K562 (cell line): ENCODE measurements around the gene HEG1. TPM values are rescaled to one million over a fixed set of nuclear protein-coding genes. Genes with fewer than 3 reads are reported as not detected.

Source experiments
- ATAC-seq: fragments of 200-7000 bp; cut with Tn5 transposase; 3 replicates; pipeline ENCODE4 v1.9.1; 2020; ENCODE audit warnings: moderate library complexity
- BruUV-seq: library from RNA; stranded (reverse); fragments of 400-500 nt; replicated peaks from 2 replicates; lab custom pipeline; 2021; lab: Mats Ljungman, UMichigan
- CTCF ChIA-PET: fragments of 300-600 bp; formaldehyde crosslinking; extraction: SDS; loops from one replicate; lab custom pipeline; 2021; ENCODE audit warnings: low intra/inter-chr PET ratio; lab: Yijun Ruan, JAX
- POLR2A ChIA-PET: fragments of 300-600, 350-650 bp; sonication (Branson Sonifier 250); formaldehyde crosslinking; extraction: SDS; loops from one replicate; lab custom pipeline; 2021; ENCODE audit warnings: antibody characterized with exemption, inconsistent platforms; lab: Yijun Ruan, JAX
- DNase-seq, 4 experiments: peaks; one replicate each; pipeline versions ENCODE4 v3.0.0 to v3.0.0-alpha.2; 2011 to 2018; ENCODE audit warnings: low spot score in 3 of 4, mixed read lengths in 3 of 4; ENCODE audit errors: extremely low read depth in 1 of 4
- FAIRE-seq: peaks from 2 replicates; lab custom pipeline; 2011; peaks lifted over from hg19 to GRCh38; lab: Jason Lieb, UNC
- H2AFZ ChIP-seq: 2 replicates; pipeline ENCODE4 v1.6.0; 2011; ENCODE audit warnings: low read depth, low read length, control low read depth, inconsistent platforms
- H3K27ac ChIP-seq: fragments of 200-600 bp; 3 replicates; pipeline ENCODE4 v1.8.0; 2011; ENCODE audit warnings: low read depth, mild to moderate bottlenecking, control low read depth, inconsistent platforms, low read length, moderate library complexity, mixed read lengths; ENCODE audit errors: extremely low read depth
- H3K27me3 ChIP-seq, 2 experiments: fragments of 300-600 bp in 1 of 2; 2 replicates in 1 of 2; 3 replicates in 1 of 2; pipeline versions ENCODE4 v1.6.0 to v1.8.0; 2011; ENCODE audit warnings: inconsistent platforms in 2 of 2, low read length in 2 of 2, mild to moderate bottlenecking in 1 of 2, mixed read lengths in 1 of 2, moderate library complexity in 1 of 2; ENCODE audit not compliant: control insufficient read depth in 2 of 2, insufficient read depth in 2 of 2
- H3K36me3 ChIP-seq: fragments of 300-600 bp; 3 replicates; pipeline ENCODE4 v1.8.0; 2011; ENCODE audit warnings: mild to moderate bottlenecking, low read length, inconsistent platforms; ENCODE audit not compliant: control insufficient read depth, insufficient read depth
- H3K4me1 ChIP-seq, 2 experiments: fragments of 200-600 bp in 1 of 2; replicated peaks in 1 of 2; 2 replicates in 1 of 2; 3 replicates in 1 of 2; pipeline versions ENCODE4 v1.5.1 to v1.8.0; 2011; ENCODE audit warnings: inconsistent platforms in 2 of 2, low read length in 2 of 2, mild to moderate bottlenecking in 1 of 2, mixed read lengths in 1 of 2, moderate library complexity in 1 of 2; ENCODE audit not compliant: control insufficient read depth in 2 of 2, insufficient read depth in 2 of 2
- H3K4me2 ChIP-seq: 2 replicates; pipeline ENCODE4 v1.6.1; 2011; ENCODE audit warnings: low read length, control low read depth, inconsistent platforms, mixed read lengths; ENCODE audit not compliant: insufficient read depth
- H3K4me3 ChIP-seq: fragments of 200-600 bp; sonication (generic), shearing (Covaris generic); 2 replicates; pipeline ENCODE4 v1.5.1; 2016; ENCODE audit warnings: control low read depth, inconsistent platforms
- H3K79me2 ChIP-seq: fragments of 200-600 bp; 3 replicates; pipeline ENCODE4 v1.8.0; 2011; ENCODE audit warnings: low read length, inconsistent platforms; ENCODE audit not compliant: control insufficient read depth, insufficient read depth
- H3K9ac ChIP-seq, 2 experiments: 2 replicates each; pipeline versions ENCODE4 v1.6.0 to v1.6.1; 2011; ENCODE audit warnings: low read depth in 2 of 2, low read length in 2 of 2, control low read depth in 1 of 2, inconsistent platforms in 1 of 2, mild to moderate bottlenecking in 1 of 2, mixed read lengths in 1 of 2; ENCODE audit not compliant: insufficient read depth in 1 of 2
- H3K9me1 ChIP-seq: one replicate; pipeline ENCODE4 v1.6.0; 2011; ENCODE audit warnings: inconsistent platforms, mild to moderate bottlenecking, low read length, moderate library complexity; ENCODE audit not compliant: control insufficient read depth, insufficient read depth
- H3K9me3 ChIP-seq: replicated peaks from 2 replicates; pipeline ENCODE4 v1.5.1; 2011; ENCODE audit warnings: low read depth, low read length, inconsistent platforms; ENCODE audit not compliant: control insufficient read depth, insufficient read depth
- H4K20me1 ChIP-seq: replicated peaks from 2 replicates; pipeline ENCODE4 v1.6.1; 2011; ENCODE audit warnings: low read length, inconsistent platforms, mixed read lengths; ENCODE audit not compliant: control insufficient read depth, insufficient read depth
- ARNT ChIP-seq, 2 experiments: fragments of 450-650 bp; IDR thresholded peaks; 2 replicates each; pipeline ENCODE4 v1.6.1; 2016; ENCODE audit warnings: mild to moderate bottlenecking in 1 of 2
- CHCHD3 ChIP-seq: fragments of 250-450 bp; sonication (Bioruptor Pico); IDR thresholded peaks from 2 replicates; pipeline ENCODE4 v2.1.2; 2022; ENCODE audit warnings: mild to moderate bottlenecking
- CTBP1 ChIP-seq: fragments of 450-650 bp; IDR thresholded peaks from 2 replicates; pipeline ENCODE4 v1.6.1; 2016; ENCODE audit warnings: borderline replicate concordance
- CXXC5 ChIP-seq: fragments of 250-450 bp; sonication (Bioruptor Pico); IDR thresholded peaks from 2 replicates; pipeline ENCODE4 v1.8.0; 2022; ENCODE audit warnings: inconsistent platforms, mild to moderate bottlenecking, moderate library complexity
- DLX4 ChIP-seq: fragments of 250-450 bp; sonication (Bioruptor Pico); IDR thresholded peaks from 2 replicates; pipeline ENCODE4 v1.6.1; 2021; ENCODE audit warnings: mild to moderate bottlenecking
- MAZ ChIP-seq, 2 experiments: fragments of 450-650 bp in 1 of 2; sonication (generic) in 1 of 2; formaldehyde crosslinking; IDR thresholded peaks in 1 of 2; conservative IDR thresholded peaks in 1 of 2; 2 replicates each; pipeline versions ENCODE4 v1.4.0 to v1.5.0; 2020; ENCODE audit warnings: mild to moderate bottlenecking in 1 of 2, missing genetic modification reagents in 1 of 2
- RBM14 ChIP-seq: fragments of 200-400 bp; formaldehyde crosslinking; IDR thresholded peaks from 2 replicates; pipeline ENCODE4 v1.6.1; 2018; ENCODE audit warnings: low read depth, mild to moderate bottlenecking, low read length, moderate library complexity, borderline replicate concordance; ENCODE audit not compliant: insufficient read depth
- TCF3 ChIP-seq: sonication (generic); formaldehyde crosslinking; IDR thresholded peaks from 2 replicates; pipeline ENCODE4 v1.4.0; 2020; ENCODE audit warnings: mild to moderate bottlenecking, missing genetic modification reagents
- ZKSCAN3 ChIP-seq: fragments of 250-450 bp; sonication (Bioruptor Pico); IDR thresholded peaks from 2 replicates; pipeline ENCODE4 v1.4.0; 2020
- ZNF395 ChIP-seq: fragments of 200-800 bp; sonication (Bioruptor generic); IDR thresholded peaks from 2 replicates; pipeline ENCODE4 v1.6.1; 2017; ENCODE audit warnings: missing genetic modification characterization, missing compliant biosample characterization
- ZNF830 ChIP-seq: fragments of 250-450 bp; sonication (Bioruptor Pico); IDR thresholded peaks from 2 replicates; pipeline ENCODE4 v1.5.0; 2021; ENCODE audit warnings: mild to moderate bottlenecking
- WGBS: fragments of 100-300 bp; shearing (Covaris generic); methylation state at CpG from one replicate; pipeline ENCODE4 v1.1.6; 2016; ENCODE audit warnings: low coverage, mixed read lengths; ENCODE audit not compliant: insufficient coverage; ENCODE audit errors: missing lambda C conversion rate; 5-methylcytosine and 5-hydroxymethylcytosine counted together
- in situ Hi-C: fragments of 300-500 bp; cut with MboI; formaldehyde crosslinking; loops from 4 replicates; pipeline ENCODE4 v1.15.0; 2018; ENCODE audit warnings: inconsistent platforms, mixed read lengths
- intact Hi-C: fragments of 100-400 bp; cut with micrococcal nuclease; formaldehyde crosslinking; loops from 2 replicates; pipeline ENCODE4 v1.14.2; 2022
- polyA plus RNA-seq, 8 experiments: library from polyadenylated mRNA; depleted of rRNA in 4 of 8; stranded (reverse) in 5 of 8; unstranded in 3 of 8; fragments of >200 nt; fragmentation: Nextera tagmentation in 2 of 8; fragmentation: Illumina TruSeq in 1 of 8; extraction: Ambion mirVana in 2 of 8; extraction: Trizol in 1 of 8; gene quantifications; 2 replicates each; pipeline versions ENCODE4 v1.2.1 to v1.2.3, GENCODE V29; 2011 to 2014; ENCODE audit warnings: inconsistent platforms in 1 of 8, missing spikeins in 1 of 8
- total RNA-seq, 7 experiments: library from RNA; depleted of rRNA in 6 of 7; stranded (reverse); fragments of >200 nt in 6 of 7; fragmentation: Illumina TruSeq in 2 of 7; extraction: Trizol in 2 of 7; gene quantifications; 2 replicates each; pipeline versions ENCODE4 v1.2.1 to v1.2.3, GENCODE V29; 2011 to 2021; ENCODE audit warnings: low replicate concordance in 1 of 7
- TF ChIP-seq, protein P1 (sequence below): fragments of 200-800 bp; sonication (Bioruptor generic); IDR thresholded peaks from 2 replicates; pipeline ENCODE4 v1.6.1; 2017; ENCODE audit warnings: missing genetic modification characterization, missing compliant biosample characterization

The HEG1 gene
- total and polyA plus RNA-seq, 9 of the 15 experiments (the other 6 are each of a cell fraction or from before 2014, with no cell fraction given): 0.24 TPM; not detected in 8

DNA sequence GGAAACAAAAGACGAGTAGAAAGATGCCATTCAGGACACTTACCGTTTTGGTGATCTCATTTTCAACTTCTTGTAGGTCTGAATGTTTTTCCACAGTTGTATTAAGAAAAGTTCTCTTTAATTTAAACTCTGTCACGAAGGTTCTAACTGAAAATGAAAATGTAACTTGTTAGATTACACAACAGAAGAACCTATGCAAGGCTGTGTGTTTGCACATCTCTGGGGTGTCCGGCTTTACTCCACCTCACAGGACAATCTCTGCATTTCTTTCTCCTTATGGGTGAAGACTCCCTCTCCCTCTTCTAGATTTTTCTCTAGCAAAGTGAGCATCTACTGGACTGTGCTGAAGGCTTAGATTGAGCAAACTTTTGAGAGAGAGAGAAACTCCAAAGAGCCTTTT lies 50.6 kb downstream of the HEG1 start:
- ATAC-seq (no peak), DNase-seq (no peak), FAIRE-seq (no peak)
- 8% methylated on average over 4 of the region's 4 CpGs for WGBS
- no peak overlapping the region for H3K4me3 ChIP-seq
- no peaks in the 10 kb centered on the region; the same call in 1 of the 2 replicates for H3K9me3 ChIP-seq
- no peaks in the 10 kb centered on the region for H3K4me1 ChIP-seq
- no peak overlapping the region for H2AFZ ChIP-seq
- CTCF ChIA-PET: no interaction called here
- no peaks in the 10 kb centered on the region for H3K36me3 ChIP-seq
- TF ChIP-seq TCF3 (CRISPR knock-in tag) (no peak), DLX4 (no peak)
- BruUV-seq: no TSS peak
- H3K27me3 ChIP-seq: peaks cover 14 to 20% of the 10 kb centered on the region in 2 experiments
- H3K27ac ChIP-seq: no peak overlapping the region
- H3K9ac ChIP-seq: no peak overlapping the region
- H3K9me1 ChIP-seq: no peaks in the 10 kb centered on the region
- POLR2A ChIA-PET: no interaction called here
- in situ Hi-C loops (no loop called here), intact Hi-C loops (no loop called here)
- H3K79me2 ChIP-seq: no peaks in the 10 kb centered on the region
- no peaks in the 10 kb centered on the region for H4K20me1 ChIP-seq
- no peak overlapping the region for H3K4me2 ChIP-seq

DNA sequence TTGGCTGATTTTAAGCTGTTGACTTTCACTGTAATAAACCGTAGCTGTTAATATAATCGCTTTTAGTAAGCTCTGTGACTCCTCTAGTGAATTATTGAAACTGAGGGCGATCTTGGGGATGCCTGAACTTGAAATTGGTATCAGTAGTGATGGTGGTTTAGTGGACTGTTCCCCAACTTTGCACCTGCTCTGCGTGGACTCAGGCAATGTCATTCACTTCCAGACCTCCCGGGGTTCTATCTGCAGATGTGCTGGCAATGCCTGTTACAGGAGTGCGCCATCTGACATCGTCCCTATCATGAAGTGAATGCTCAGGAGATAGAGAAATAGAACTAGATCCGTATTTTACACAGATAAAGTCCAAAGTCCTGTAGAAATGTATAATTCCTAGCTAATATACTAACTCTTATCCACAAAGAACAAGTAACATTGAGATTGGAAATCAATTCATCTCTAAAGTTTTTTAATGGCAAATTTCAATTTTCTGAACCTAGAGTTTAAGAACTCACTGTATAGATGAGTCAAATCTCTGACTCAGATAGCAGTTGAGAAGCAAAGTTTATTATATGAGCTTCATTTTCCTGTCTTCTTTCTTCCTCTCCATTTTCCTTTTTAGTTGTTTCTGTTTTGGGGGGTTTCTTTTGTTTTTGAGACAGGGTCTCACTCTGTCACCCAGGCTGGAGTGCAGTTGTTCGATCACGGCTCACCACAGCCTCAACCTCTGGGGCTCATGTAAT lies 51.8 kb downstream of the HEG1 start:
- no peak for FAIRE-seq
- POLR2A ChIA-PET: interaction anchor here (0.6 kb wide), 1 partner anchor 120 kb away, joined by 3 read pairs; no protein-coding TSS in a partner anchor
- no peak for TF ChIP-seq ZKSCAN3 (CRISPR knock-in tag)
- TF ChIP-seq CHCHD3 (CRISPR knock-in tag): no peak
- TF ChIP-seq RBM14: no peak
- TF ChIP-seq CTBP1: no peak
- no peak for TF ChIP-seq CXXC5 (CRISPR knock-in tag)
- TF ChIP-seq ZNF830 (CRISPR knock-in tag): no peak
- no peak for TF ChIP-seq ARNT (IDR thresholded peaks at IDR 0.05)
- TF ChIP-seq, protein P1, sequence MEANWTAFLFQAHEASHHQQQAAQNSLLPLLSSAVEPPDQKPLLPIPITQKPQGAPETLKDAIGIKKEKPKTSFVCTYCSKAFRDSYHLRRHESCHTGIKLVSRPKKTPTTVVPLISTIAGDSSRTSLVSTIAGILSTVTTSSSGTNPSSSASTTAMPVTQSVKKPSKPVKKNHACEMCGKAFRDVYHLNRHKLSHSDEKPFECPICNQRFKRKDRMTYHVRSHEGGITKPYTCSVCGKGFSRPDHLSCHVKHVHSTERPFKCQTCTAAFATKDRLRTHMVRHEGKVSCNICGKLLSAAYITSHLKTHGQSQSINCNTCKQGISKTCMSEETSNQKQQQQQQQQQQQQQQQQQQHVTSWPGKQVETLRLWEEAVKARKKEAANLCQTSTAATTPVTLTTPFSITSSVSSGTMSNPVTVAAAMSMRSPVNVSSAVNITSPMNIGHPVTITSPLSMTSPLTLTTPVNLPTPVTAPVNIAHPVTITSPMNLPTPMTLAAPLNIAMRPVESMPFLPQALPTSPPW (CRISPR knock-in tag): no peak
- no peak for TF ChIP-seq ZNF395 (CRISPR knock-in tag)
- TF ChIP-seq MAZ (CRISPR knock-in tag; conservative IDR thresholded peaks at IDR 0.05 in 1 of 2, IDR thresholded peaks at IDR 0.05 in 1 of 2): no peak

More for the DNA sequence above, 51.8 kb downstream of the HEG1 start:
- CTCF ChIA-PET: interaction anchor here (0.6 kb wide), 1 partner anchor 1338 kb away, joined by 3 read pairs; no protein-coding TSS in a partner anchor
- H3K4me3 ChIP-seq: no peak overlapping the region
- intact Hi-C loops (no loop called here), in situ Hi-C loops (no loop called here)
- BruUV-seq: no TSS peak
- no peaks in the 10 kb centered on the region for H4K20me1 ChIP-seq
- DNase-seq: no peak
- H3K4me2 ChIP-seq: no peak overlapping the region
- H3K36me3 ChIP-seq: no peaks in the 10 kb centered on the region
- no peaks in the 10 kb centered on the region for H3K4me1 ChIP-seq
- no peaks in the 10 kb centered on the region for H3K9me1 ChIP-seq
- no peak overlapping the region for H3K9ac ChIP-seq
- WGBS: 2% methylated on average over 10 of the region's 10 CpGs
- no peaks in the 10 kb centered on the region for H3K79me2 ChIP-seq
- no peak overlapping the region for H3K27ac ChIP-seq
- H2AFZ ChIP-seq: no peak overlapping the region
- H3K27me3 ChIP-seq: peaks cover 14 to 20% of the 10 kb centered on the region in 2 experiments
- no peaks in the 10 kb centered on the region for H3K9me3 ChIP-seq
- ATAC-seq: no peak
